ENCODE data around the gene PRKN.

Gene PRKN

GRCh38 chr6:162301128-162301527, 426.4 kb downstream of the PRKN start:
- Histone ChIP-seq H3K9ac (ENCODE audit: low read depth, low read length) (no peak overlapping the region), H3K9me3 (ENCODE audit: insufficient read depth, low read length, severe bottlenecking) (no peaks in the 10 kb centered on the region), H3K4me3 (ENCODE audit: low read depth in 1 of 2, low read length in 2 of 2) (no peak overlapping the region), H4K20me1 (ENCODE audit: insufficient read depth, low read length) (no peaks in the 10 kb centered on the region), H3K79me2 (ENCODE audit: insufficient read depth, low read length) (no peaks in the 10 kb centered on the region), H3K27me3 (ENCODE audit: insufficient read depth, low read length, poor library complexity) (no peaks in the 10 kb centered on the region), H3K27ac (ENCODE audit: low read length) (no peak overlapping the region), H3K4me2 (ENCODE audit: insufficient read depth, low read length) (no peak overlapping the region), H3K36me3 (ENCODE audit: insufficient read depth, low read length) (no peaks in the 10 kb centered on the region), H2AFZ (ENCODE audit: low read depth, low read length) (no peak overlapping the region), H3K4me1 (ENCODE audit: insufficient read depth, low read length) (no peaks in the 10 kb centered on the region)
- TF ChIP-seq EZH2 (IDR thresholded peaks at IDR 0.05; ENCODE audit: borderline replicate concordance, low read depth, low read length, severe bottlenecking), result no peak
- TF ChIP-seq CTCF (IDR thresholded peaks at IDR 0.05; ENCODE audit: borderline replicate concordance, extremely low read depth, low read length, poor library complexity, severe bottlenecking), result no peak
- ATAC-seq (ENCODE audit: insufficient read depth, low read depth) (no peak), DNase-seq (no peak)

GRCh38 chr6:162294029-162294428, 433.5 kb downstream of the PRKN start:
- no peak overlapping the region for H3K9ac ChIP-seq (ENCODE audit: low read depth, low read length)
- H3K4me3 ChIP-seq (ENCODE audit: low read depth in 1 of 2, low read length in 2 of 2), result no peak overlapping the region
- TF ChIP-seq EZH2 (IDR thresholded peaks at IDR 0.05; ENCODE audit: borderline replicate concordance, low read depth, low read length, severe bottlenecking) (no peak), CTCF (IDR thresholded peaks at IDR 0.05; ENCODE audit: borderline replicate concordance, extremely low read depth, low read length, poor library complexity, severe bottlenecking) (no peak)
- no peak for DNase-seq
- H3K9me3 ChIP-seq (ENCODE audit: insufficient read depth, low read length, severe bottlenecking), result no peaks in the 10 kb centered on the region
- H3K4me2 ChIP-seq (ENCODE audit: insufficient read depth, low read length), result no peak overlapping the region
- H3K27me3 ChIP-seq (ENCODE audit: insufficient read depth, low read length, poor library complexity), result no peaks in the 10 kb centered on the region
- no peak overlapping the region for H3K27ac ChIP-seq (ENCODE audit: low read length)
- H3K36me3 ChIP-seq (ENCODE audit: insufficient read depth, low read length), result no peaks in the 10 kb centered on the region
- H3K4me1 ChIP-seq (ENCODE audit: insufficient read depth, low read length), result no peaks in the 10 kb centered on the region
- no peaks in the 10 kb centered on the region for H4K20me1 ChIP-seq (ENCODE audit: insufficient read depth, low read length)
- no peak for ATAC-seq (ENCODE audit: insufficient read depth, low read depth)
- H3K79me2 ChIP-seq (ENCODE audit: insufficient read depth, low read length), result no peaks in the 10 kb centered on the region
- H2AFZ ChIP-seq (ENCODE audit: low read depth, low read length), result no peak overlapping the region

- Histone ChIP-seq H3K4me1 (ENCODE audit: insufficient read depth, low read length) (no peaks in the 10 kb centered on the region), H3K79me2 (ENCODE audit: insufficient read depth, low read length) (no peaks in the 10 kb centered on the region), H3K27me3 (ENCODE audit: insufficient read depth, low read length, poor library complexity) (no peaks in the 10 kb centered on the region), H2AFZ (ENCODE audit: low read depth, low read length) (no peak overlapping the region), H4K20me1 (ENCODE audit: insufficient read depth, low read length) (no peaks in the 10 kb centered on the region), H3K4me2 (ENCODE audit: insufficient read depth, low read length) (no peak overlapping the region), H3K27ac (ENCODE audit: low read length) (no peak overlapping the region), H3K9me3 (ENCODE audit: insufficient read depth, low read length, severe bottlenecking) (no peaks in the 10 kb centered on the region), H3K4me3 (ENCODE audit: low read depth in 1 of 2, low read length in 2 of 2) (no peak overlapping the region), H3K36me3 (ENCODE audit: insufficient read depth, low read length) (no peaks in the 10 kb centered on the region), H3K9ac (ENCODE audit: low read depth, low read length) (no peak overlapping the region)
- ATAC-seq (ENCODE audit: insufficient read depth, low read depth) (no peak), DNase-seq (no peak)
- no peak for TF ChIP-seq CTCF (IDR thresholded peaks at IDR 0.05; ENCODE audit: borderline replicate concordance, extremely low read depth, low read length, poor library complexity, severe bottlenecking)
These were observed 434.7 kb downstream of the PRKN start for GRCh38 chr6:162292915-162293314.

- no peak overlapping the region for H3K27ac ChIP-seq (ENCODE audit: low read length)
- H3K4me1 ChIP-seq (ENCODE audit: insufficient read depth, low read length), result no peaks in the 10 kb centered on the region
These were observed 436.6 kb downstream of the PRKN start for GRCh38 chr6:162290846-162291465.

More at GRCh38 chr6:162290846-162291465, 436.6 kb downstream of the PRKN start:
- no peak overlapping the region for H3K4me3 ChIP-seq (ENCODE audit: low read depth in 1 of 2, low read length in 2 of 2)
- TF ChIP-seq EZH2 (IDR thresholded peaks at IDR 0.05; ENCODE audit: borderline replicate concordance, low read depth, low read length, severe bottlenecking) (no peak), CTCF (IDR thresholded peaks at IDR 0.05; ENCODE audit: borderline replicate concordance, extremely low read depth, low read length, poor library complexity, severe bottlenecking) (no peak)
- H3K9me3 ChIP-seq (ENCODE audit: insufficient read depth, low read length, severe bottlenecking), result no peaks in the 10 kb centered on the region
- no peak for ATAC-seq (ENCODE audit: insufficient read depth, low read depth)
- H2AFZ ChIP-seq (ENCODE audit: low read depth, low read length), result no peak overlapping the region
- H3K27me3 ChIP-seq (ENCODE audit: insufficient read depth, low read length, poor library complexity), result no peaks in the 10 kb centered on the region
- H3K4me2 ChIP-seq (ENCODE audit: insufficient read depth, low read length), result no peak overlapping the region
- H3K36me3 ChIP-seq (ENCODE audit: insufficient read depth, low read length), result no peaks in the 10 kb centered on the region
- H3K9ac ChIP-seq (ENCODE audit: low read depth, low read length), result no peak overlapping the region
- no peaks in the 10 kb centered on the region for H3K79me2 ChIP-seq (ENCODE audit: insufficient read depth, low read length)
- H4K20me1 ChIP-seq (ENCODE audit: insufficient read depth, low read length), result no peaks in the 10 kb centered on the region
- no peak for DNase-seq

Data from DND-41 (cell line).